ENCODE results near the gene AMDHD2.

GRCh38 chr16:2529961-2530628 lies 9.9 kb downstream of the AMDHD2 start:
- TF ChIP-seq EZH2phosphoT487 (IDR thresholded peaks at IDR 0.05; ENCODE audit: borderline replicate concordance) (no peak), CTCF (conservative IDR thresholded peaks at IDR 0.05; ENCODE audit: low read length) (no peak)
